NCI-H1105 treated with DMSO at 0.1 percent for 48 hours (cell line): Measurements from ENCODE around the gene RNF25.

Source experiments
- DNase-seq: peaks from one replicate; lab custom pipeline; 2025; lab: John Stamatoyannopoulos, UW

The RNF25 gene

GRCh38 chr2:218623366-218623705, 48.5 kb downstream of the RNF25 start:
- DNase-seq, result no peak

GRCh38 chr2:218622606-218623365, 49.0 kb downstream of the RNF25 start:
- DNase-seq, result no peak

DNA sequence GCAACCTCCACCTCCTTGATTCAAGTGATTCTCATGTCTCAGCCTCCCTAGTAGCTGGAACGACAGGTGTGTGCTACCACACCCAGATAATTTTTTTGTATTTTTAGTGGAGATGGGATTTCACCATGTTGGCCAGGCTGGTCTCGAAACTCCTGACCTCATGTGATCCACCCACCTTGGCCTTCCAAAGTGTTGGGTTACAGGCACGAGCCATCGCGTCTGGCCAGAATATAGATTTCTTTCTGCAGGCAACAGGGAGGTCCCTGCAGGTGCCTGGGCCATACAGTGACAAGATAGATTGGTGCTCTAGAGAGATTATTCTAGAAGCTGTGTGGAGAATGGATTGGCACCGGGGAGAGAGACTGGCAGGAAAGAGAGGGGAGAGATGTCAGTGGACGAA, 50.8 kb downstream of the RNF25 start:
- DNase-seq, result no peak

DNA sequence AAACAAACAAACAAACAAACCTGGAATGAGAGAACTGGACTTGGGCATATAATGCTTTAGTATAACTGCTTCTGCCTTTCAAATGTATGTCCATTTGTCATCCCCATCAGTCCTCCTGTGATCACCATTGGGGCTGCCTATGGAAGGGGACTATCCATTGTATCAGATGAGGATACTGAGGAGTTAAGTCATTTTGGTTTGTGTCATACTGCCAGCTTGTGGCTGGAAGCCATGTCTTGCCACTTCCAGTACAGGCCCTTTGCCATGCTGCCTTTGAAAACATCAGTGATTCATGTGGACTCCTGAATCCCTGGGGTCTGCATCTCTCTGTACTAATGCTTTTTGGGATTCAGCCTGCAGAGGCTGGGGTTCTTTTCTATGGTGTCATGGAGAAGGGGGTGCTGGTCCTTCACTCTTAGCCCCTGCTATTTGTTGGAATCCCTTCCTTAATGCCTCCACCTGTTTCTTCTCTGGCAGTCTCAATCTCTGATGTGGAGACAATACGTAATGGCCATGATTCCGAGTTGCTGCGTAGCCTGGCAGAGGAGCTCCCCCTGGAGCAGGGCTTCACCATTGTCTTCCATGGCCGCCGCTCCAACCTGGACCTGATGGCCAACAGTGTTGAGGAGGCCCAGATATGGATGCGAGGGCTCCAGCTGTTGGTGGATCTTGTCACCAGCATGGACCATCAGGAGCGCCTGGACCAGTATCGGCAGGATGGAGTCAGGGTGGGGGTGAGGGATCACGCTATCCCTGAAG, 53.5 kb downstream of the RNF25 start:
- DNase-seq, result no peak

DNA sequence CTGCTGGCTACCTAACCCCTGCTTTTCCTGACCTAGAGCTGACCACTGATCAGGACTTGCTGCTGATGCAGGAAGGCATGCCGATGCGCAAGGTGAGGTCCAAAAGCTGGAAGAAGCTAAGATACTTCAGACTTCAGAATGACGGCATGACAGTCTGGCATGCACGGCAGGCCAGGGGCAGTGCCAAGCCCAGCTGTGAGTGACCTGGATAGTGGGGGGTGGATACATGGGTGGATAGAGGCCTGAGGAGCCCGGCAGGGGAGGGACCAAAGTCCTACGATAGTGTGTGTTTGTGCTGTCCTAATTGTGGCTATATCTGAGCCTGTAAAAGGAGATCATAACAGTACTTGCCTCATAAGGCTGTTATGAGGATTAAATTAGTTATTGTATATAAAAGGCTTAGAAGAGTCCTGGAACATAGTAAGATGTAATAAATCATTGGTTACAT, 55.9 kb downstream of the RNF25 start:
- DNase-seq, result no peak
